ENCODE measurements around the gene LRP11. TPM values are rescaled to one million over a fixed set of nuclear protein-coding genes. Genes with fewer than 3 reads are reported as not detected.

LRP11 gene
- total RNA-seq, 1 experiment from 2014 or later = 14.8 TPM

DNA sequence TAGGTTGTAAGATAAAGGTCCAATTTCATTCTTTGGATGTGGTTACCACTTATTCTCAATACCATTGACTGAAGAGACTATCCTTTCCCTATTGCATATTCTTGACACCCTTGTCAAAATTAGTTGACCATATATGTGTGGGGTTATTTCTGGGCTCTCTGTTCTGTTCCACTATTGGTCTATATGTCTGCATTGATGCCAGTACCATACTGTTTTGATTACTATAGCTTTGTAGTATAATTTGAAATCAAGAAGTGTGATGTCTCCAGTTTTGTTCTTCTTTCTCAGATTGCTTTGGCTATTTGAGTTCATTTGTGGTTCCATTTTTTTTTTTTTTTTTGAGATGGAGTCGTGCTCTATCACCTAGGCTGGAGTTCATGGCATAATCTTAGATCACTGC, 8.1 kb upstream of the LRP11 start:
- Mint-ChIP-seq H3K27ac (no peak overlapping the region), H3K4me1 (peaks cover 11 to 13% of the 10 kb centered on the region in 2 experiments), H3K36me3 (ENCODE audit: insufficient read depth in 1 of 3, low read depth in 3 of 3) (peaks cover 0 to 2% (median 0%) of the 10 kb centered on the region in 3 experiments; a peak in 2 of 7 replicates), H3K27me3 (ENCODE audit: low read depth) (peaks cover 13% of the 10 kb centered on the region), H3K9me3 (peaks cover 8 to 11% of the 10 kb centered on the region in 2 experiments; a peak in 4 of 5 replicates), H3K4me3 (no peak overlapping the region)
- no peak overlapping the region for H3K4ac ChIP-seq (ENCODE audit: low read depth, low read length)
- no peak overlapping the region for H3K18ac ChIP-seq (ENCODE audit: insufficient read length, low read depth, low read length)
- H2BK5ac ChIP-seq (ENCODE audit: insufficient read length, low read length) = no peak overlapping the region
- H3K56ac ChIP-seq (ENCODE audit: insufficient read length, low read depth, low read length) = no peak overlapping the region
- H4K20me1 ChIP-seq (ENCODE audit: control insufficient read depth, insufficient read depth, insufficient read length) = no peaks in the 10 kb centered on the region
- H3K9me3 ChIP-seq (ENCODE audit: control insufficient read depth, low read depth, low read length) = no peaks in the 10 kb centered on the region
- no peaks in the 10 kb centered on the region for H3K27me3 ChIP-seq (ENCODE audit: insufficient read depth, low read length)
- H3K9ac ChIP-seq (ENCODE audit: extremely low read depth, insufficient read length, low read length) = no peak overlapping the region
- no peak overlapping the region for H2AFZ ChIP-seq (ENCODE audit: low read length)
- H2BK12ac ChIP-seq (ENCODE audit: insufficient read length, low read depth, low read length) = no peak overlapping the region
- H3K23ac ChIP-seq (ENCODE audit: insufficient read length, low read depth, low read length) = no peak overlapping the region
- TF ChIP-seq, protein P1, sequence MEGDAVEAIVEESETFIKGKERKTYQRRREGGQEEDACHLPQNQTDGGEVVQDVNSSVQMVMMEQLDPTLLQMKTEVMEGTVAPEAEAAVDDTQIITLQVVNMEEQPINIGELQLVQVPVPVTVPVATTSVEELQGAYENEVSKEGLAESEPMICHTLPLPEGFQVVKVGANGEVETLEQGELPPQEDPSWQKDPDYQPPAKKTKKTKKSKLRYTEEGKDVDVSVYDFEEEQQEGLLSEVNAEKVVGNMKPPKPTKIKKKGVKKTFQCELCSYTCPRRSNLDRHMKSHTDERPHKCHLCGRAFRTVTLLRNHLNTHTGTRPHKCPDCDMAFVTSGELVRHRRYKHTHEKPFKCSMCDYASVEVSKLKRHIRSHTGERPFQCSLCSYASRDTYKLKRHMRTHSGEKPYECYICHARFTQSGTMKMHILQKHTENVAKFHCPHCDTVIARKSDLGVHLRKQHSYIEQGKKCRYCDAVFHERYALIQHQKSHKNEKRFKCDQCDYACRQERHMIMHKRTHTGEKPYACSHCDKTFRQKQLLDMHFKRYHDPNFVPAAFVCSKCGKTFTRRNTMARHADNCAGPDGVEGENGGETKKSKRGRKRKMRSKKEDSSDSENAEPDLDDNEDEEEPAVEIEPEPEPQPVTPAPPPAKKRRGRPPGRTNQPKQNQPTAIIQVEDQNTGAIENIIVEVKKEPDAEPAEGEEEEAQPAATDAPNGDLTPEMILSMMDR (conservative IDR thresholded peaks at IDR 0.05) = no peak
- no peak overlapping the region for H3K4me2 ChIP-seq (ENCODE audit: insufficient read depth, insufficient read length, low read length)
- H3K4me1 ChIP-seq (ENCODE audit: insufficient read depth, low read length) = no peaks in the 10 kb centered on the region
- H3K79me2 ChIP-seq (ENCODE audit: insufficient read depth, low read length) = no peaks in the 10 kb centered on the region
- no peak overlapping the region for H4K5ac ChIP-seq (ENCODE audit: insufficient read length, low read depth, low read length)
- no peak overlapping the region for H3K27ac ChIP-seq (ENCODE audit: insufficient read length, low read depth, low read length)
- H3K14ac ChIP-seq (ENCODE audit: insufficient read depth, low read length) = no peak overlapping the region
- H3T11ph ChIP-seq (ENCODE audit: low read length) = no peak overlapping the region
- no peak overlapping the region for H4K8ac ChIP-seq (replicated peaks; ENCODE audit: insufficient read length, low read depth, low read length)
- H3K79me1 ChIP-seq (ENCODE audit: insufficient read depth, low read depth, low read length, poor library complexity, severe bottlenecking) = no peaks in the 10 kb centered on the region
- no peak overlapping the region for H2AK5ac ChIP-seq (ENCODE audit: insufficient read length, low read length)
- no peak overlapping the region for H2BK20ac ChIP-seq (ENCODE audit: low read depth, low read length, poor library complexity, severe bottlenecking)
- no peak for DNase-seq
- H3K23me2 ChIP-seq (ENCODE audit: insufficient read length, low read depth, low read length, poor library complexity, severe bottlenecking) = no peaks in the 10 kb centered on the region
- no peak overlapping the region for H2BK15ac ChIP-seq (ENCODE audit: low read depth, low read length)
- no CpG with 5 or more reads among the region's 1 CpG for WGBS (ENCODE audit: extremely low coverage, insufficient read length, low lambda C conversion rate)
- no peak overlapping the region for H4K91ac ChIP-seq (ENCODE audit: insufficient read length, low read depth, low read length)
- no peak overlapping the region for H2BK120ac ChIP-seq (ENCODE audit: low read depth, low read length, poor library complexity, severe bottlenecking)

Measured in H9 (cell line).